Measurements from ENCODE around the gene PRKAR1B.

DNA sequence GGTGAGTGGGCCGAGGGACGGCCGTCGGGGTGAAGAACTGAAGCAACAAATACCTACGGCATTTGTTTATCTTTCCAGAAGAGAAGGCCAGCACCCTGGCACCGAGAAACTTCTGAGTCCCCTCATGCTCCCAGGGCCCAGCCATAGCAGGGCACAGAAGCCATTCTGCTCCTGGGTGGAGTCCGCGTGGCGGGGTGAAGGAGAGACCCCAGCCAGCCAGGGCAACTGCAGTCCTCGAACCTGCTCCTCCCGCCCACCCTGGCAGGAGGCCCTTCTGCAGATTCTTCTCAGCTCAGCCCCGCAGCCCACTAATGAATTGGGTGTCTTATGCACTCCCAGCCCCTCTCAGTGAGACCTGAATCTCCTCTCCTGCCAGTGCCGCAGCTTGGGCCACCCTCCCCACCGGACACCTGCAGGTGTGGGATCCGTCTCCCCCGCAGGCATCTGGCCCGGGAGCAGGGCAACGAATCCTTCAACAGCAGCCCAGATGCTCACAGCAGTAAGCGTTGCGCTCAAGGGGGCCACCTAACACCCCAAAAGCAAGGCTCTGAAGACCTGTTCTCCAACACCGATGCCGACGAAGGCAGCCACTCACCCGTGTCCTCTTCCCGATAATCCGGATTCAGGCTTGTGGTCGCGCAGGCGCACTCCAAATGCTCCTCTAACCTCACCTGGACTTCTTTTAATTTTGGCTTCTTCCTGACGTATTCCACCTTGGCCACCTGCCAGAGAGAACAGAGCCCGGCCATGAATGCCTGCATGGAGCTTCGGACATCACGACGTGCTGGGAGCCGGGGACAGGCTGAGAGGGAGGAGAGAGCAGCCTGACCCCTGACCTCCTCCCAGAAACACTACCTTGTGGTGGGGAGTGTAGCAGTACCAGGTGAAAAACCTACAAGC is 226.3 kb downstream of the PRKAR1B start:
- TF ChIP-seq ZNF76 (tag by site-specific recombination; IDR thresholded peaks at IDR 0.05; ENCODE audit: borderline replicate concordance, low read depth) (no peak), ZNF660 (tag by site-specific recombination; IDR thresholded peaks at IDR 0.05) (no peak), HOXA7 (CRISPR knock-in tag; IDR thresholded peaks at IDR 0.05; ENCODE audit: borderline replicate concordance) (no peak), ZNF354C (tag by site-specific recombination; IDR thresholded peaks at IDR 0.05; ENCODE audit: borderline replicate concordance, low read depth) (no peak), ZNF155 (tag by site-specific recombination; IDR thresholded peaks at IDR 0.05) (no peak), ZBTB21 (tag by site-specific recombination; IDR thresholded peaks at IDR 0.05) (no peak)
- TF ChIP-seq, protein P1, sequence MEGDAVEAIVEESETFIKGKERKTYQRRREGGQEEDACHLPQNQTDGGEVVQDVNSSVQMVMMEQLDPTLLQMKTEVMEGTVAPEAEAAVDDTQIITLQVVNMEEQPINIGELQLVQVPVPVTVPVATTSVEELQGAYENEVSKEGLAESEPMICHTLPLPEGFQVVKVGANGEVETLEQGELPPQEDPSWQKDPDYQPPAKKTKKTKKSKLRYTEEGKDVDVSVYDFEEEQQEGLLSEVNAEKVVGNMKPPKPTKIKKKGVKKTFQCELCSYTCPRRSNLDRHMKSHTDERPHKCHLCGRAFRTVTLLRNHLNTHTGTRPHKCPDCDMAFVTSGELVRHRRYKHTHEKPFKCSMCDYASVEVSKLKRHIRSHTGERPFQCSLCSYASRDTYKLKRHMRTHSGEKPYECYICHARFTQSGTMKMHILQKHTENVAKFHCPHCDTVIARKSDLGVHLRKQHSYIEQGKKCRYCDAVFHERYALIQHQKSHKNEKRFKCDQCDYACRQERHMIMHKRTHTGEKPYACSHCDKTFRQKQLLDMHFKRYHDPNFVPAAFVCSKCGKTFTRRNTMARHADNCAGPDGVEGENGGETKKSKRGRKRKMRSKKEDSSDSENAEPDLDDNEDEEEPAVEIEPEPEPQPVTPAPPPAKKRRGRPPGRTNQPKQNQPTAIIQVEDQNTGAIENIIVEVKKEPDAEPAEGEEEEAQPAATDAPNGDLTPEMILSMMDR (tag by site-specific recombination; IDR thresholded peaks at IDR 0.05), result no peak
- TF ChIP-seq, protein P2, sequence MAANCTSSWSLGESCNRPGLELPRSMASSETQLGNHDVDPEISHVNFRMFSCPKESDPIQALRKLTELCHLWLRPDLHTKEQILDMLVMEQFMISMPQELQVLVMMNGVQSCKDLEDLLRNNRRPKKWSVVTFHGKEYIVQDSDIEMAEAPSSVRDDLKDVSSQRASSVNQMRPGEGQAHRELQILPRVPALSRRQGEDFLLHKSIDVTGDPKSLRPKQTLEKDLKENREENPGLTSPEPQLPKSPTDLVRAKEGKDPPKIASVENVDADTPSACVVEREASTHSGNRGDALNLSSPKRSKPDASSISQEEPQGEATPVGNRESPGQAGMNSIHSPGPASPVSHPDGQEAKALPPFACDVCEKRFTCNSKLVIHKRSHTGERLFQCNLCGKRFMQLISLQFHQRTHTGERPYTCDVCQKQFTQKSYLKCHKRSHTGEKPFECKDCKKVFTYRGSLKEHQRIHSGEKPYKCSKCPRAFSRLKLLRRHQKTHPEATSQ (tag by site-specific recombination; IDR thresholded peaks at IDR 0.05), result no peak
- TF ChIP-seq, protein P3, sequence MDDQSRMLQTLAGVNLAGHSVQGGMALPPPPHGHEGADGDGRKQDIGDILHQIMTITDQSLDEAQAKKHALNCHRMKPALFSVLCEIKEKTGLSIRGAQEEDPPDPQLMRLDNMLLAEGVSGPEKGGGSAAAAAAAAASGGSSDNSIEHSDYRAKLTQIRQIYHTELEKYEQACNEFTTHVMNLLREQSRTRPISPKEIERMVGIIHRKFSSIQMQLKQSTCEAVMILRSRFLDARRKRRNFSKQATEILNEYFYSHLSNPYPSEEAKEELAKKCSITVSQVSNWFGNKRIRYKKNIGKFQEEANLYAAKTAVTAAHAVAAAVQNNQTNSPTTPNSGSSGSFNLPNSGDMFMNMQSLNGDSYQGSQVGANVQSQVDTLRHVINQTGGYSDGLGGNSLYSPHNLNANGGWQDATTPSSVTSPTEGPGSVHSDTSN (CRISPR knock-in tag; IDR thresholded peaks at IDR 0.05), result no peak
- TF ChIP-seq, protein P4, sequence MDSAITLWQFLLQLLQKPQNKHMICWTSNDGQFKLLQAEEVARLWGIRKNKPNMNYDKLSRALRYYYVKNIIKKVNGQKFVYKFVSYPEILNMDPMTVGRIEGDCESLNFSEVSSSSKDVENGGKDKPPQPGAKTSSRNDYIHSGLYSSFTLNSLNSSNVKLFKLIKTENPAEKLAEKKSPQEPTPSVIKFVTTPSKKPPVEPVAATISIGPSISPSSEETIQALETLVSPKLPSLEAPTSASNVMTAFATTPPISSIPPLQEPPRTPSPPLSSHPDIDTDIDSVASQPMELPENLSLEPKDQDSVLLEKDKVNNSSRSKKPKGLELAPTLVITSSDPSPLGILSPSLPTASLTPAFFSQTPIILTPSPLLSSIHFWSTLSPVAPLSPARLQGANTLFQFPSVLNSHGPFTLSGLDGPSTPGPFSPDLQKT (IDR thresholded peaks at IDR 0.05; ENCODE audit: borderline replicate concordance, low read depth, low read length), result no peak
- TF ChIP-seq, protein P5, sequence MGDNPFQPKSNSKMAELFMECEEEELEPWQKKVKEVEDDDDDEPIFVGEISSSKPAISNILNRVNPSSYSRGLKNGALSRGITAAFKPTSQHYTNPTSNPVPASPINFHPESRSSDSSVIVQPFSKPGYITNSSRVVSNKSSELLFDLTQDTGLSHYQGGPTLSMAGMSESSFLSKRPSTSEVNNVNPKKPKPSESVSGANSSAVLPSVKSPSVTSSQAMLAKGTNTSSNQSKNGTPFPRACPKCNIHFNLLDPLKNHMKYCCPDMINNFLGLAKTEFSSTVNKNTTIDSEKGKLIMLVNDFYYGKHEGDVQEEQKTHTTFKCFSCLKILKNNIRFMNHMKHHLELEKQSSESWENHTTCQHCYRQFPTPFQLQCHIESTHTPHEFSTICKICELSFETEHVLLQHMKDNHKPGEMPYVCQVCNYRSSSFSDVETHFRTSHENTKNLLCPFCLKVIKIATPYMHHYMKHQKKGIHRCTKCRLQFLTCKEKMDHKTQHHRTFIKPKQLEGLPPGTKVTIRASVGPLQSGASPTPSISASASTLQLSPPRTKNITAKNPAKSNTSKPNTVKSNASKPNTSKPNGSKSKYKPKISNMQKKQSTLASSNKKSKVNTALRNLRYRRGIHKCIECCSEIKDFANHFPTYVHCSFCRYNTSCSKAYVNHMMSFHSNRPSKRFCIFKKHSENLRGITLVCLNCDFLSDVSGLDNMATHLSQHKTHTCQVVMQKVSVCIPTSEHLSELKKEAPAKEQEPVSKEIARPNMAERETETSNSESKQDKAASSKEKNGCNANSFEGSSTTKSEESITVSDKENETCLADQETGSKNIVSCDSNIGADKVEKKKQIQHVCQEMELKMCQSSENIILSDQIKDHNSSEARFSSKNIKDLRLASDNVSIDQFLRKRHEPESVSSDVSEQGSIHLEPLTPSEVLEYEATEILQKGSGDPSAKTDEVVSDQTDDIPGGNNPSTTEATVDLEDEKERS (tag by site-specific recombination; IDR thresholded peaks at IDR 0.05), result no peak
